HG03097 (cell line): ENCODE measurements around the gene KMT2D.

ENCODE experiments used
- ATAC-seq: cut with Tn5 transposase; IDR thresholded peaks from one replicate; pipeline ENCODE4 v1.9.1; 2021; ENCODE audit not compliant: unreplicated experiment, low FRiP score

KMT2D gene

GRCh38 chr12:49055092-49055491 is 5.5 kb downstream of the KMT2D start:
- ATAC-seq = no peak

GRCh38 chr12:49054524-49054923 is 6.1 kb downstream of the KMT2D start:
- ATAC-seq = no peak

GRCh38 chr12:49054096-49054495 is 6.5 kb downstream of the KMT2D start:
- ATAC-seq = no peak

GRCh38 chr12:49052451-49053208 is 8.0 kb downstream of the KMT2D start:
- ATAC-seq = no peak

DNA sequence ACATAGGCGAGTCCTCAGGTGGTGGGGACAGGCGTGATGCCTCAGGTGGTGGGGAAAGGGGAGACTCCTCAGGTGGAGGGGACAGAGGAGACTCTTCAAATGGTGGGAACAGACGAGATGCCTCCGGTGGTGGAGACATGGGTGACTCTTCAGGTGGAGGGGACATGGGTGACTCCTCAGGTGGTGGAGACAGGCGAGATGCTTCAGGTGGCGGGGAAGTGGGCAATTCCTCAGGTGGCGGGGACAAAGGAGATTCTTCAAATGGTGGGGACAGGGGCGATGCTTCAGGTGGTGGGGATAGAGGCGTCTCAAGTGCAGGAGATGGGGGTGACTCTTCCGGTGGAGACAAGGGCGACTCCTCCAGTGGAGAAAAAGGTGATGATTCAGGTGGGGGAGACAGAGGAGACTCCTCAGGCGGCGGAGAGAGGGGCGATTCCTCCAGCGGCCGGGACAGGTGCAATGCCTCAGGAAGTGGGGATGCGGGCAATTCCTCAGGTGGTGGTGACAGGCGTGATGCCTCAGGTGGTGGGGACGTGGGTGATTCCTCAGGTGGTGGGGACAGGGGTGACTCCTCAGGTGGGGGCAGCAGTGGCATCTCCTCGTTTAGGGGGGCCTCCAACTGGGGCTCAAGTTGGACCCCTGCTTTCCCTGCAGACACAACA is 8.7 kb downstream of the KMT2D start:
- ATAC-seq = no peak

GRCh38 chr12:49051373-49051764 is 9.2 kb downstream of the KMT2D start:
- no peak for ATAC-seq

- no peak for ATAC-seq
These were observed 9.9 kb downstream of the KMT2D start for GRCh38 chr12:49050507-49051372.

GRCh38 chr12:49049566-49050224 is 10.9 kb downstream of the KMT2D start:
- ATAC-seq = no peak

DNA sequence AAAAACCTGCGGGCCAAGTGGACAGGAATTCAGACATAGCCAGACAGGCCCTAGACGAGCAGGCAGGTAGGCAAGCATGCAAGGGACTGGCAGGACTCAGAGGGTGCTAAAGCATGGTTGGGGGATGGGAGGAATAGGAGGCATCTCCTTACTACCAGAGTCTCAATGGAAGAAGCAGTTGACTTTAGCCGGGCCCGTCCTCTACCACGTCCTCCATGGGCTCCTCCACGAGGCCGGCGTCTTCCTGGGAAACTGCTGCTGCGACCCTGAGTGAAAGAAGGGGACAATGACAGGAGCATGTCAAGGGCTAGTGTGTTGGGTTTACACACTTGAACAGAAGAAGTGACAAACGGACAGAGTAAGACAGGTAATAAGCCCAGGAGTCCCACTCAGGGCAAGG is 11.6 kb downstream of the KMT2D start:
- no peak for ATAC-seq

- ATAC-seq = no peak
These were observed 14.3 kb downstream of the KMT2D start for GRCh38 chr12:49046129-49046895.

DNA sequence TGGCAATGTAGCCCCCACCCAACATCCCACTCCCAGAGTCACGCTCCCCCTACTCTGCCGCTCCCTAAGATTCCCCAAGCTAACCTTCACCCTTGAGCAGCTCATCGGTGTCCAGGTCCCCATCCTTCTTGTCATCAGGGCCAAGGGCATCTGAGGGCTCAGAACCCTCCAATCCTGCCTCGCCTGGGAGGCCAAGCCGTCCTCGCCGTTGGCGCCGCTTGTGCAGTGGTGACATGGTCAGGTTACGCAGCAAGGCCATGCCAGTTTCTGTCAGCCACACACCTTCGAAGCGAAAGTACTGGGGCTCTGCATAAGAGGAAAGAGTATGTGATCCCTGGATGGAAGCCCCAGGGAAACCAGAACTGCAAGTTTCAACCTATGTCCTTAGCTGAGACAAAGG is 15.9 kb downstream of the KMT2D start:
- no peak for ATAC-seq

DNA sequence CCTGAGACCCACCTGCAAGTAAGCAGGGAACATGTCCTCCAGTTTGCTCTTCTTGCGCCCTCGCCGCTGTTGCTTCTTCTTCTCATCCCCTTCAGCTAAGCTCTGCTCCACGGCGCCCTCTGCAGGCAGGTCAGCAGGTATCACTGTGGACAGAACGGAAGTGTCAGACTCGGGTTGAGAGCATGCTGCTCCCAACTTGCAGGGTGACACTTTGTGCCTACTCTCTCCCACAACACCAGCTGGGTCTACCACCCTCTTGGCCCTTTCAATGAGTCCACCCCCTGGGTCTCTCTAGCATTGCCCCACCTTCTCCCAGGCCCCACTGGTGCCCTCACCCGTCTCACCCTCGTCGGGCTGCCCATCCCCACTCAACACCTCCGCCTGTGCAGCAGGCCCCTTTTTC is 16.7 kb downstream of the KMT2D start:
- no peak for ATAC-seq

- ATAC-seq = no peak
These were observed 17.4 kb downstream of the KMT2D start for GRCh38 chr12:49043241-49043640.

DNA sequence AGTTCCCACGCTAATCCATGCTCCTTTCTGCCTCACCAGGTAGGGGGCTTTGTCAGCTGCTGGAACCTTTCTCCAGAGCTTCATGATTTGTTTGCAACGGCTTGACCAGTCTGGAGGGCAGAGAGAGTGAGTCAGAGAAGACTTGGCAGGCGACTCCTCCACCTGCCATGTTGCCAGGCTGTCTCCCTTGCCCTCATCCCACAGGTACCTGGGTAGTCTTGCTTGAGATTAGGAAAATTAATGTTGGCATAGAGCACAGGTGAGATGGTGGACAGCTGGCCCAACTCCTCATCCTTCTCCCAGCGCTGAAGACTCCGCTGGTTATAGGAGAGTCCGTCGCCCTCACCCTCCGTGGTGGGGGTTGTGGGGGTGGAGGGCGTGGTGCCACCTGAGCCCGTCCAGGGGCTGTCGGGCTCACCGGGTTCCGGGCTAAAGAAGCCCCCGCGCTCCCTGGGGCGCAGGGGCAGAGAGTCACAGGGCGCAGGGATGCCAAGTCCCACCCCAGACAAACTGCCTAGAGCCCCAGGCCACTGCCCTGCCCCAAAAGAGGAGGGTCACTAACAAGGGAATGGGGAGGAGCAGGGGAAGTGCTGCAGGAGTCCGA is 18.6 kb downstream of the KMT2D start:
- ATAC-seq = no peak

GRCh38 chr12:49041036-49041880 is 19.3 kb downstream of the KMT2D start:
- no peak for ATAC-seq

- no peak for ATAC-seq
These were observed 20.2 kb downstream of the KMT2D start for GRCh38 chr12:49040364-49040855.

DNA sequence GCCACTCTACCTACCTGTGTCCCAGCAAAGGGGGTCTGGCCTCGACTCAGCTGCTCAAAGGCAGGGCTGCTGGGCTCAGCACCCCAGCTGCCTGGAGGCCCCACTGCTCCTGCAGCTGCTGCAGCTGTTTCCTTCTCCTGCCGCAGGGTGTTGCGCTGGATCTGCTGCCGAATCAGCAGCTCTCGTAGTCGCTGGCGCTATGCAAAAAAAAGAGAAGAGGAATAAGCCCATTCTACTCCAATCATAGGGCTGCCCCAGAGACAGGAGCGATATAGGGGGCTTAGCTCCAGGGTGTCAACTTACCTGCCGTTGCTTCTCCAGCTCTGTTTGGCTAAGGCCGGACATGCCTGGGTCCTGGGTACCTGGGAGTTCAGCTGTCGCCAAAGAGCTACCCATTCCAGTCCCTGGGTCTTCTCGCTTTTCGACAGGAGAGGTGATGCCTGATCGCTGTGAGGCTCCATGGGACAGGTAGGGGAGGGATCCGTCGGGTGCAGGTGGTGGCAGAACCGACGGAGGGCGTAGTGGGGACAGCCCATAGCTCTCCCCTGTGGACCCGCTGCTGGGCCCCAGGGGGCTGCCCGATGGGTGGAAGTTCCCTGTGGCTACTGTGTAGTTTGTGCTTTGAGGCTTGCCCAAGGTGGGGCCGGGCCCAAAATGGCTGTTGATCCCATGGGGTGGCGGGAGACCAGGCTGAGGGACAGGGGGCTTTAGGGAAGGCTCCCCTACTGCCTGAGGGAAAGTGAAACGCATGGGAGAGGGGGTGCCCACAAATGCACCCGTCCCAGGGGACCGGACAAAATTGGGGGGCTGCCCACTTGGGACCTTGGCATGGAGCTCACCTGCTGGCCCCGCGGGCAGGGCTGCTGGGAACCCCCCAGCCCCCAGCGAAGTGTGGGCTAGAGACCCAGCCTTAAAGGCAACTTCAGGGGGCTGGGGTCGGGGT is 20.9 kb downstream of the KMT2D start:
- no peak for ATAC-seq
